GM12892 (cell line): ENCODE data around the gene KRT85.

Experiments
- DNase-seq: peaks from one replicate; pipeline ENCODE4 v3.0.0; 2011; ENCODE audit not compliant: insufficient read length
- FAIRE-seq: peaks from 2 replicates; lab custom pipeline; 2011; peaks lifted over from hg19 to GRCh38; lab: Jason Lieb, UNC
- POLR2A ChIP-seq: IDR thresholded peaks from 2 replicates; pipeline ENCODE4 v1.6.1; 2011; ENCODE audit warnings: low read depth, low read length, control low read depth
- POLR2AphosphoS5 ChIP-seq: IDR thresholded peaks from 2 replicates; pipeline ENCODE4 v1.6.1; 2011; ENCODE audit warnings: low read depth, low read length, control low read depth
- TAF1 ChIP-seq: IDR thresholded peaks from 2 replicates; pipeline ENCODE4 v1.6.1; 2011; ENCODE audit warnings: low read depth, mild to moderate bottlenecking, control low read depth, low read length, borderline replicate concordance

Gene KRT85

DNA sequence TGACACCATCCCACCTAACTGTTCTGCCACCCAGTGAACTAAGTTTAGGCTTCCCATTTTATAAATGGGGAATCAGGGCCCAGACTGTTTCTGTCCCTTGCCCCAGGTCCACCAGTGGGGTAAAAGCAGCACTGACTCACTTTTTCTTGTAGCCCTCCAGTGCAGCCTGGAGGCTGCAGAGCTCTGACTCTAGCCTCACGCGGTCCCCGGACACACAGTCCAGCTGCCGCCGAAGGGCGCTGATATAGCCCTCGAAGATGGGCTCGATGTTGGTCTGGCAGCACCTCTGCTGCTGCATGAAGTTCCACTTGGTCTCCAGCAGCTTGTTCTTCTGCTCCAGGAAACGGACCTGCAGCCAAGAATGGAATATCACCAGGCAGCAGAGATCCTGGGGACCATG, 36.3 kb upstream of the KRT85 start:
- no peak for FAIRE-seq
- no peak for DNase-seq
- TF ChIP-seq TAF1 (no peak), POLR2A (no peak), POLR2AphosphoS5 (no peak)

DNA sequence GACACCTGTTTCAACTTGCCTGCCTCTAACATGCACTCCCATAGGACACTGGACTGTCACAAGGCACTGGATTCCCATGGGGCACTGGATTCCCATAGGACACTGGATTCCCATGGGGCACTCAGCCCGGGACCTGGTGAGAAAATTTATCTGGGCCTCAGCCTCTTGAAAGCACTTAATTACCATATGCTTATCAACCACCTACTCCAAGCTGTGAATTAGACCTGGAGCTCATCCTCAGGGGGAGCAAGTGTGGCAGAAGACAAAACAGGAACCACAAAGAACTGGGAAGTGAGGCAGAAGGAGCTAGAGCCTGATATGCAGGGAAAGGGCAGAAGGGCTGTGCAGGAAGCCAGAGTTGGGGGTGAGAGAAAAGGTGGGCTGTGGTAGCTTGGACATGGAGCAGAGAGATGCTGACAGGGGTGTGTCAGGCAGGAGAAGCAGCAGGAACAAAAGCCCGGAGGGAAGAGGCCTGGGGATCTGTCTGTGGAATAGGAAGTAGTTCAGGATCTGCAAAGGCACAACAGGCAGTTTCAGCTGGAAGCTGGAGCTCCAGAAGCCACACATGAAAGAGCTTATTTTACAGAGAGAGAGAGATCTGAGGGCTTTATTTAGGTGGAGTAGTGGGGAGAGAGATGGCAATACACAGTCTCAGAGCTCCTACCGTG, 35.7 kb upstream of the KRT85 start:
- no peak for TF ChIP-seq POLR2A
- no peak for TF ChIP-seq TAF1
- no peak for TF ChIP-seq POLR2AphosphoS5
- FAIRE-seq = no peak
- DNase-seq = no peak

DNA sequence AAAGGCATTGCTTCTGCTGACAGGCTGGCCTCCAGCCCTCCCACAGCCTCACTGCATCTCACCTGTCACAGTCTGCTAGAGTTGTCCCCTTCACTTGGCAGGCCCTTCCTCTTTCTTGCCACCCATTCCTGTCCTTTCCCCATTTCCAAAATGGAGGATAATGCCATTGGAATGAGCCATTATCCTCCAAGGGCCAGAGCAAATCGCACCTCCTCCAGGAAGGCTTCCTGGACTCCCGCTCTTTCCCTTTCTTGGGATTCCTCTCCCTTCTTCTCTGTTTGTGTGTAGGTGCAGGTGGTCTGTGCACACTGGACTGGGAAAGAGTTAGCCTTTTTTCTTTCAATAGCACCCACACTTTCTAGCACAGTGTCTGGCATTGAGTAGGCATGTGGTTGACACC, 35.1 kb upstream of the KRT85 start:
- TF ChIP-seq TAF1 (no peak), POLR2AphosphoS5 (no peak), POLR2A (no peak)
- FAIRE-seq (no peak), DNase-seq (no peak)

DNA sequence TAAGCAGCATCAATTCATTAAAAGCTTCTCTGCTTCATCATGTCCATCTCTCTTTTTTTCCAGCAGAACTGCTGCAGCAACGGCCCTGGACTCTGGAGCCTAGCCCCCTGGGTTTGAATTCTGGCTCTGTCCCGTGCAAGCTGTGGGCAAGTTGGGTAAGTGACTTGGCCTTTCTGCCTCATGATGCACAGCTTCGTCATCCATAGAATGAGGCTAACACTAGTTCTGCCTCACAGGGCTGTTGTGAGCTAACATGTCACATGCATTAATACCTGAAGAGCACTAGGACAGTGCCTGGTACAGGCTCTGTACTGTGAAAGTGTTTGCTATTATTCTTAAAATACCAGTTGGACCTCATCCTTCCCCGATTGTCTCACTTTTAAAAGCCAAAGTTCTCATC, 34.6 kb upstream of the KRT85 start:
- DNase-seq (no peak), FAIRE-seq (no peak)
- TF ChIP-seq POLR2AphosphoS5 (no peak), TAF1 (no peak), POLR2A (no peak)

DNA sequence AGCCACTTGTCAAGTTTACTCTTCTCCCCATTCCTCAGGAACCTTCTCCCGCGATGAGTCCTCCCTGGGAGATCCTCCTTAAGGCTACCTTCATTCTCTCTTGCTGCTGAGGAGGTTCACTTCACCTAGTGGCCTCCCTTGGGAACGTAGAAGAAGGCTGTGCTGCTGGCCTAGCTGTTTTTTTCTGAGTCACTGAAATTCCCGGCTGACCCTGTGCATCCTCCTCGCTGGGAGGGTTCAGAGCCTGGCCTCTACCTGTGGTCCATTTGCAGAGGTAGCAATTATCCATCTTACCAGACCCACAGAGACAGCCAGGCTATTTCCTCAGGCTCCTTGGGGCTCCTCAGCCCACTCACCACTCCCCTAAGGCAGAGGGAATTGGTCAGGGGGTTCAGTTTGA, 34.2 kb upstream of the KRT85 start:
- no peak for DNase-seq
- FAIRE-seq = no peak
- no peak for TF ChIP-seq TAF1
- TF ChIP-seq POLR2A = no peak
- TF ChIP-seq POLR2AphosphoS5 = no peak

DNA sequence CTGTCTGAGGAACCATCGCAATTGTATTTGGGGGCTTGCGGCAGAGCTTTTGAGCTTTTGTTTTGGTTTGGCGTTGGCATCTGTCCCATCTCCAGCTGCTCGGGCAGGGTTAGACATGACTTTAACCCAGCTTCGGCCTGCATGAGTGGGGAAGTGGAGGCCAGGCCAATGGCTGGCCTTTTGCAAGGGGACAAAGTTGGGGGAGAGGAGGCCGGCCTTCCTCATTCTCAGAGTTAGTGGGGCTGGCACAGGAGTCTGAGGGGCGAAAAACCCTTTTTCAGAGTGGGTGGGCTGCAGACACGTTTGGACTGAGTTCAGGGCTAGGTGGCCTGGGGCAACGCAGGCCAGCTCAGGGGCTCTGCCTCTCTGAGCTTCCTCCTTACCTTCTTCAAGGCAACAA, 33.6 kb upstream of the KRT85 start:
- FAIRE-seq = no peak
- TF ChIP-seq TAF1 (no peak), POLR2AphosphoS5 (no peak), POLR2A (no peak)

DNA sequence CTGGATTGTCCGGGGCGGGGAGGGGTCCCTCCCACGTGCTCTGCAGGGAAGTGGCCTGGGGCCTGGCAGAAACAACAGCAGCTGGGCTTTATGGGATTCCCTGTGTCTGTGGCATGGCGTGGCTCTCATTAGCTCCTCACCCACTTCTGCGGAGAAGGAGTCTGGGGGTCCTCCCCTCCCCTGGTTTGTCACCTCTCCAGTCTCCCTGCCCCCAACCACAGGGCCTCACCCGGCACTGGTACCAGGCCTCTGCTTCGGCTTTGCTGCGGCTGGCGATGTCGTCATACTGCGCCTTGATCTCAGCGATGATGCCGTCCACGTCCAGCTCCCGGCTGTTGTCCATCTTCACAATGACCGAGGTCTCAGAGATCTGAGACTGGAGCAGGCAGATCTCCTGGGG, 32.5 kb upstream of the KRT85 start:
- TF ChIP-seq POLR2AphosphoS5 (no peak), TAF1 (no peak)
- no peak for FAIRE-seq
- no peak for DNase-seq

More for the DNA sequence above, 33.6 kb upstream of the KRT85 start:
- no peak for DNase-seq

DNA sequence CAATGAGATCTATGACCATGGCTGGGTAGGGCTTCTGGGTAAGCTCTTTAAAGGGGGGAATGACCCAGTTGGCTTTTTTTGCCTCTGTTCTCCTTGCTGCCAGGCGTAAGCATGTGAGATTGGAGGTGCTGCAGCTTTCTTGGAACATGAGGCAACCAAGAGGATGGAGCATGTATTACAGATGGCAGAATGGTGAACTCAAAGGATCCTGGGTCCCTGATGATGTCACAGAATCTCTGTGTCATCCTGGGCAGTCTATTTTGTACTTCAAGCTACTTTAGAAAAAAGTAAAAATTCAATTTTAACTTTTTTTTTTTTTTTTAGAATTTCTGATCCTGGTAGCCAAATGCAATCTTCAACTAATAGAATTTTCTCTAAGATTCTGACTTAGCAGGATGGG, 30.9 kb upstream of the KRT85 start:
- TF ChIP-seq POLR2AphosphoS5 (no peak), TAF1 (no peak), POLR2A (no peak)
- DNase-seq = no peak
- FAIRE-seq = no peak

DNA sequence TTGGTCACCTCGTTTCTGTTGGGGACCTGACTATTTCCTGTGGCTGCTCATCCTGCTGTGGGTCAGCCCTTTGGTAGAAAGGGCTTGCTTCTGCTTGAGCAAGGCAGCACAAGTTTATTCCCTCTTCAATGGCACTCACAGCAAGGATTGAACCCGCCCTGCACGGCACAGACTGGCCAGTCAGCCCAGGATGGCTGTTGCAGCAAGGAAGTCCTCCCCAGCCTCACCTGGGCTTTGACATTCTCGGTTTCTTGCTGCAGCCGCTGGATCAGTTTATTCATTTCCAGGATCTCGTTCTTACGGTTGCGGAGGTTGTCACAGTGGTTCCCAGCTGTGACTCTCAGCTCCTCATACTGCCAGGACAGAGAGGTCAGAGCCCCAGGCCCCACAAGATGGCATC, 29.4 kb upstream of the KRT85 start:
- FAIRE-seq (no peak), DNase-seq (no peak)
- no peak for TF ChIP-seq POLR2A
- no peak for TF ChIP-seq POLR2AphosphoS5
- TF ChIP-seq TAF1 = no peak

DNA sequence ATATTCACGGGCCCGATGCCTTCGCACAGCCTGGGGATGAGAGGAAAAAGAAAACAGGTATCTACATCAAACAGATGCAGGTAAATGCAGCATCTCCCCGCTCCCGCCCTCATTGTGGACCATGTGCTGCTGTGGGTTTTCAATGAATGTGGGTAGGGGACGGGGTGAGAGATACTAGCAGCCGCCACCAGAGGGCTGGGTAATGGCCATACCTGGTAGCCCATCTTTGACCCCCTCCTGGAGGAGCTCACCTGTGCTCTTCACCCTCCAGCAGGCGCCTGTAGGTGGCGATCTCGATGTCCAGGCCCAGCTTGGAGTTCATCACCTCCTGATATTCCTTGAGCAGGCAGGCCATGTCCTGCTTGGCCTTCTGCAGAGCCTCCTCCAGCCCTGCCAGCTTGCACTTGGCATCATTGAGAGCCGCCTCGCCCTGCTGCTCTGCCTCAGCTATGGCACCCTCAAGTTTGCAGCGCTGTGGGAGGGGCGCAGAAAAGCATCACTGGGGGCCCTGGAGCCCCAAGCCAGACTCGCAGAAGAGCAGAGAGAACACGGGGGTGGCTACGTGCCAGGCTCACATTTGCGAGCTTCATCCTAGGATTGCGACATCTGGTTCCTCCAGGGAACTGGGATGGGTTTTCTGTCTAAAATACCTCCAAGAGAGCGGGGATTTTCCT, 28.6 kb upstream of the KRT85 start:
- FAIRE-seq = no peak
- TF ChIP-seq POLR2A = no peak
- TF ChIP-seq TAF1 = no peak
- TF ChIP-seq POLR2AphosphoS5 = no peak
- no peak for DNase-seq

DNA sequence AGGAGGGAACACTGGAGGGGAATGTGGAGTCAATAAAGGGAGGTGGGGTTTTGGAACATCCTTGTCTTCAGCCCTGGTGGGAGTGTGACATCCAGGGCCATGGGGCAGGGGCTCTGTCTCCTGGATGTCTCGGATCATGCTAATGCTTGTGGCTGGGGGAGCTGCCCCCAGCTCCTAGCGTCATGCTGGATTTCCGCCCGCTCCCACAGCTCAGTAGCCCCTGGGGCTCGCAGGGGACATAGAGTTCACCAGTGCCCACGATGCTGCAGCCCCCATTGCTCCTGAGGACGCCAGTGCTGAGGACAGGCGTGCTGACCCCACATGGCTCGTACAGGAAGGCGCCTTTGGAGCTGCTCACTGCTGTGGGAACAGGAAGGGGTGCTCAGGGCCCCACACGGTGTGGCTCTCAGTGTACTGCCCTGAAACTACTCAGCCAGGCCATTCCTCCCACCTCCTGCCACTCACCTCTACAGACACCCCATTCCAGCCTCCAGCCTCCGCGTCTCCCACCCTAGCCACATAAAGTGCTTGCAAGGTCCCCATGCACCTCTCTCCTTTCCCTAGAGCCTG, 27.6 kb upstream of the KRT85 start:
- DNase-seq = no peak
- TF ChIP-seq TAF1 = no peak
- TF ChIP-seq POLR2A = no peak
- no peak for TF ChIP-seq POLR2AphosphoS5
- FAIRE-seq = no peak

DNA sequence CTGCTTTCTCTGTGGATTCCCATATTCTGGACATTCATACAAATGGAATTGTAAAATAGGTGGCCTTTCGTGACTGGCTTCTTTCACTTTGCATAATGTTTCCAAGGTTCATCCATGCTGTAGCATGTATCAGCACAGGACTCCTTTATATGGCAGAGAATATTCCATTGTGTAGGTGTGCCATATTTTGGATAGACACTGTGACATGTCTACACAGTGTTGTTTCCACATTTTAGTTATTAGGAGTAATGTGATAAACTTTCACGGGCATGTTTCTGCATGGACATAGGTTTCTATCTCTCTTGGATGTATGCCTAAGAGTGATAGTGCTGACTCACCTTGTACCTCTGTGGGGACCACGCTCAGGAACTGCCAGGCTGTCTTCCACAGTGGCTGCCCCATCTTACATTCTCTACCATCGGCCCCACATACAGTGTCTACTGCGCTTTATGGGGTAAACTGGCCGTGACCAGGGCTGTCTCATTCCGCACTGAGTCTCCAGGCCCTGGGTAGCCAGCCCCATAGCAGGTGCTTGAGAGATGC, 25.3 kb upstream of the KRT85 start:
- no peak for FAIRE-seq
- DNase-seq = no peak
- TF ChIP-seq POLR2AphosphoS5 (no peak), TAF1 (no peak)
